Muscle of leg (tissue), 11 donors: ENCODE data around the gene ZNF521. TPM values are rescaled to one million over a fixed set of nuclear protein-coding genes. Genes with fewer than 3 reads are reported as not detected.
A peak's percentile ranks its signal among the peaks of the same experiment; 100 is the strongest.

Experiments used
- DNase-seq: peaks from one replicate; pipeline ENCODE4 v3.0.0; 2013
- H3K27ac ChIP-seq: one replicate; pipeline ENCODE4 v1.5.1; 2013; ENCODE audit warnings: mild to moderate bottlenecking, low read length, control low read depth
- H3K27me3 ChIP-seq: one replicate; pipeline ENCODE4 v1.6.1; 2013; ENCODE audit warnings: low read length; ENCODE audit not compliant: control insufficient read depth, insufficient read depth
- H3K36me3 ChIP-seq: one replicate; pipeline ENCODE4 v1.6.1; 2013; ENCODE audit warnings: low read length; ENCODE audit not compliant: control insufficient read depth, insufficient read depth
- H3K4me1 ChIP-seq: one replicate; pipeline ENCODE4 v1.6.1; 2013; ENCODE audit warnings: low read length; ENCODE audit not compliant: control insufficient read depth, insufficient read depth
- H3K4me3 ChIP-seq: one replicate; pipeline ENCODE4 v1.5.1; 2013; ENCODE audit warnings: low read length, control low read depth
- H3K9me3 ChIP-seq: replicated peaks from 2 replicates; pipeline ENCODE4 v1.6.1; 2013; ENCODE audit warnings: low read depth, low read length; ENCODE audit not compliant: control insufficient read depth
- WGBS: methylation state at CpG from one replicate; pipeline ENCODE4 v1.1.5; 2013; ENCODE audit warnings: missing lambda C conversion rate; ENCODE audit not compliant: insufficient coverage; 5-methylcytosine and 5-hydroxymethylcytosine counted together
- polyA plus RNA-seq, 8 donors: library from polyadenylated mRNA; unstranded; fragments of 120-200 nt; gene quantifications; one replicate each; pipeline versions ENCODE4 v1.2.1 to v1.2.3, GENCODE V29; 2013; ENCODE audit warnings: inconsistent platforms in 1 of 8, low replicate concordance in 1 of 8; ENCODE audit not compliant: insufficient read length in 8 of 8, insufficient read depth in 1 of 8
- total RNA-seq: library from RNA; stranded (reverse); fragments of 120-200 nt; gene quantifications from one replicate; pipeline ENCODE4 v1.2.4, GENCODE V29; 2013

The ZNF521 gene
- total and polyA plus RNA-seq, 9 donors = 29.6 to 67.1 (median 46.1) TPM

GRCh38 chr18:25295624-25296138, 56.3 kb downstream of the ZNF521 start:
- no peak for DNase-seq
- Histone ChIP-seq H3K4me1 (peaks cover 2% of the 10 kb centered on the region), H3K27me3 (no peaks in the 10 kb centered on the region), H3K9me3 (no peaks in the 10 kb centered on the region), H3K36me3 (no peaks in the 10 kb centered on the region), H3K4me3 (no peak overlapping the region), H3K27ac (no peak overlapping the region)
- 95% methylated on average over 2 of the region's 2 CpGs for WGBS

GRCh38 chr18:25291150-25291549, 60.8 kb downstream of the ZNF521 start:
- H3K4me1 ChIP-seq = peaks cover 5% of the 10 kb centered on the region
- no peak overlapping the region for H3K27ac ChIP-seq
- DNase-seq = no peak
- H3K36me3 ChIP-seq = no peaks in the 10 kb centered on the region
- no peaks in the 10 kb centered on the region for H3K9me3 ChIP-seq
- no CpG with 5 or more reads among the region's 3 CpGs for WGBS
- H3K27me3 ChIP-seq = no peaks in the 10 kb centered on the region
- H3K4me3 ChIP-seq = no peak overlapping the region

- no peak overlapping the region for H3K4me3 ChIP-seq
- no peaks in the 10 kb centered on the region for H3K27me3 ChIP-seq
- H3K4me1 ChIP-seq = peaks cover 22% of the 10 kb centered on the region
- 11% methylated on average over 4 of the region's 9 CpGs for WGBS
- peak; percentile 96 for DNase-seq
- peak overlapping the region; percentile 77 for H3K27ac ChIP-seq
- no peaks in the 10 kb centered on the region for H3K9me3 ChIP-seq
- H3K36me3 ChIP-seq = no peaks in the 10 kb centered on the region
These were observed 62.9 kb downstream of the ZNF521 start for GRCh38 chr18:25289001-25289631.

GRCh38 chr18:25288340-25288938, 63.5 kb downstream of the ZNF521 start:
- Histone ChIP-seq H3K36me3 (no peaks in the 10 kb centered on the region), H3K4me3 (no peak overlapping the region), H3K9me3 (no peaks in the 10 kb centered on the region), H3K4me1 (peaks cover 26% of the 10 kb centered on the region), H3K27me3 (no peaks in the 10 kb centered on the region), H3K27ac (peak overlapping the region; percentile 77)
- 30% methylated on average over 2 of the region's 4 CpGs for WGBS
- DNase-seq = peak; percentile 35

- Histone ChIP-seq H3K9me3 (no peaks in the 10 kb centered on the region), H3K36me3 (no peaks in the 10 kb centered on the region), H3K4me1 (peaks cover 35% of the 10 kb centered on the region), H3K27me3 (no peaks in the 10 kb centered on the region), H3K27ac (peak overlapping the region; percentile 77), H3K4me3 (no peak overlapping the region)
- WGBS = 32% methylated on average over 2 of the region's 9 CpGs
- DNase-seq = peak; percentile 72
These were observed 64.9 kb downstream of the ZNF521 start for GRCh38 chr18:25287106-25287505.

GRCh38 chr18:25284861-25285550, 67.0 kb downstream of the ZNF521 start:
- DNase-seq = peak; percentile 87
- Histone ChIP-seq H3K27ac (peak overlapping the region; percentile 69), H3K9me3 (no peaks in the 10 kb centered on the region), H3K4me3 (no peak overlapping the region), H3K36me3 (no peaks in the 10 kb centered on the region), H3K27me3 (no peaks in the 10 kb centered on the region), H3K4me1 (peaks cover 35% of the 10 kb centered on the region)
- no CpG with 5 or more reads among the region's 10 CpGs for WGBS

- no peaks in the 10 kb centered on the region for H3K36me3 ChIP-seq
- H3K27me3 ChIP-seq = no peaks in the 10 kb centered on the region
- H3K4me1 ChIP-seq = peaks cover 35% of the 10 kb centered on the region
- H3K27ac ChIP-seq = peak overlapping the region; percentile 69
- no peak overlapping the region for H3K4me3 ChIP-seq
- no peaks in the 10 kb centered on the region for H3K9me3 ChIP-seq
- WGBS = 60% methylated on average over 1 of the region's 7 CpGs
- DNase-seq = peak; percentile 47
These were observed 67.7 kb downstream of the ZNF521 start for GRCh38 chr18:25284281-25284680.

GRCh38 chr18:25283781-25284180, 68.2 kb downstream of the ZNF521 start:
- 28% methylated on average over 2 of the region's 2 CpGs for WGBS
- Histone ChIP-seq H3K27ac (peak overlapping the region; percentile 69), H3K36me3 (no peaks in the 10 kb centered on the region), H3K27me3 (no peaks in the 10 kb centered on the region), H3K4me1 (peaks cover 35% of the 10 kb centered on the region), H3K9me3 (no peaks in the 10 kb centered on the region), H3K4me3 (no peak overlapping the region)
- peak; percentile 74 for DNase-seq

- no peak for DNase-seq
- no peaks in the 10 kb centered on the region for H3K36me3 ChIP-seq
- no peaks in the 10 kb centered on the region for H3K9me3 ChIP-seq
- H3K27ac ChIP-seq = peak overlapping the region; percentile 69
- H3K4me1 ChIP-seq = peaks cover 33% of the 10 kb centered on the region
- H3K4me3 ChIP-seq = no peak overlapping the region
- WGBS = no CpG with 5 or more reads among the region's 4 CpGs
- no peaks in the 10 kb centered on the region for H3K27me3 ChIP-seq
These were observed 68.9 kb downstream of the ZNF521 start for GRCh38 chr18:25282896-25283703.
